ENCODE data around the gene SCUBE3. TPM values are rescaled to one million over a fixed set of nuclear protein-coding genes. Genes with fewer than 3 reads are reported as not detected.
A peak's percentile ranks its signal among the peaks of the same experiment; 100 is the strongest.

The SCUBE3 gene
- total and polyA plus RNA-seq, 9 of the 15 experiments (the other 6 are each of a cell fraction or from before 2014, with no cell fraction given): 0.01 to 0.11 TPM; not detected in 7

DNA sequence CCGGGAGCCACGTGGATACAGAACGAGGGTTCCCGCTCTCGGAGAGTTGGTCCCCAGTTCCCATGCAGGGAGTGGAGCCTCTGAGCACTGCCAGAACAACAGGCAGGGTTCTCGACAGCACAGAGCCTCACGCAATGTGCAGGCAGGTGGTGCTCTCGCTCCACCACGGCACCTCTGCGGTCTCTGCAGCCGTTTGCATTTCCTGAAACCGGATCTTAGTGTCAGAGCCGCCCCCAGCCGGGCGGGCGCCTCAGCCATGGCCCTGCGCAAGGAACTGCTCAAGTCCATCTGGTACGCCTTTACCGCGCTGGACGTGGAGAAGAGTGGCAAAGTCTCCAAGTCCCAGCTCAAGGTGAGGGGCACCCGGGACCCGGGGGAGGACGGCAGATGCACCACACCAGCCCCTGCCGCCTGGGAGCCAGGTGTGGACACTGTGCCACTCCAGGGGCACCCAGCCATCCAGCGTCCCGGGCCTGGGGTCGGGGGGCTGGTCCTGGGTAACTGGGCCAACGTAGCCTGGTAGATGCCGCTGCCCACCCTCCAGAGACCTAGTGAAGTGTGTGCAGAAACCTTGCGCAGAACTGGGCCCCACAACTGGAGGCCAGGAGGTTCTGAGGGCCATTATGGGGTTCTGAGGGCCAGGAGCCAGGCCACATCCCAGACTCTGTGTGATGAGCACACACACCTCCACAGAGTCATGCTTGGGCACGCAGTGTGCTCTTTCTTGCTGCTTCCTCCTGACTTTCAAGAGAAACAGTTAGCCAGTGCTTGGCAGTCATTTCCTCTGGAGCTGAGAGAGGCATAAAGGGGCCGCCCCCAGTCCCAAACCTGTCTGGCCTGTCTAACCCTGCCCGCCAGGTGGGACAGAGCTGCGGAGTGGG, 84.1 kb downstream of the SCUBE3 start, which contains the start of gene DEF6 (continued):
- TF ChIP-seq, protein P1, sequence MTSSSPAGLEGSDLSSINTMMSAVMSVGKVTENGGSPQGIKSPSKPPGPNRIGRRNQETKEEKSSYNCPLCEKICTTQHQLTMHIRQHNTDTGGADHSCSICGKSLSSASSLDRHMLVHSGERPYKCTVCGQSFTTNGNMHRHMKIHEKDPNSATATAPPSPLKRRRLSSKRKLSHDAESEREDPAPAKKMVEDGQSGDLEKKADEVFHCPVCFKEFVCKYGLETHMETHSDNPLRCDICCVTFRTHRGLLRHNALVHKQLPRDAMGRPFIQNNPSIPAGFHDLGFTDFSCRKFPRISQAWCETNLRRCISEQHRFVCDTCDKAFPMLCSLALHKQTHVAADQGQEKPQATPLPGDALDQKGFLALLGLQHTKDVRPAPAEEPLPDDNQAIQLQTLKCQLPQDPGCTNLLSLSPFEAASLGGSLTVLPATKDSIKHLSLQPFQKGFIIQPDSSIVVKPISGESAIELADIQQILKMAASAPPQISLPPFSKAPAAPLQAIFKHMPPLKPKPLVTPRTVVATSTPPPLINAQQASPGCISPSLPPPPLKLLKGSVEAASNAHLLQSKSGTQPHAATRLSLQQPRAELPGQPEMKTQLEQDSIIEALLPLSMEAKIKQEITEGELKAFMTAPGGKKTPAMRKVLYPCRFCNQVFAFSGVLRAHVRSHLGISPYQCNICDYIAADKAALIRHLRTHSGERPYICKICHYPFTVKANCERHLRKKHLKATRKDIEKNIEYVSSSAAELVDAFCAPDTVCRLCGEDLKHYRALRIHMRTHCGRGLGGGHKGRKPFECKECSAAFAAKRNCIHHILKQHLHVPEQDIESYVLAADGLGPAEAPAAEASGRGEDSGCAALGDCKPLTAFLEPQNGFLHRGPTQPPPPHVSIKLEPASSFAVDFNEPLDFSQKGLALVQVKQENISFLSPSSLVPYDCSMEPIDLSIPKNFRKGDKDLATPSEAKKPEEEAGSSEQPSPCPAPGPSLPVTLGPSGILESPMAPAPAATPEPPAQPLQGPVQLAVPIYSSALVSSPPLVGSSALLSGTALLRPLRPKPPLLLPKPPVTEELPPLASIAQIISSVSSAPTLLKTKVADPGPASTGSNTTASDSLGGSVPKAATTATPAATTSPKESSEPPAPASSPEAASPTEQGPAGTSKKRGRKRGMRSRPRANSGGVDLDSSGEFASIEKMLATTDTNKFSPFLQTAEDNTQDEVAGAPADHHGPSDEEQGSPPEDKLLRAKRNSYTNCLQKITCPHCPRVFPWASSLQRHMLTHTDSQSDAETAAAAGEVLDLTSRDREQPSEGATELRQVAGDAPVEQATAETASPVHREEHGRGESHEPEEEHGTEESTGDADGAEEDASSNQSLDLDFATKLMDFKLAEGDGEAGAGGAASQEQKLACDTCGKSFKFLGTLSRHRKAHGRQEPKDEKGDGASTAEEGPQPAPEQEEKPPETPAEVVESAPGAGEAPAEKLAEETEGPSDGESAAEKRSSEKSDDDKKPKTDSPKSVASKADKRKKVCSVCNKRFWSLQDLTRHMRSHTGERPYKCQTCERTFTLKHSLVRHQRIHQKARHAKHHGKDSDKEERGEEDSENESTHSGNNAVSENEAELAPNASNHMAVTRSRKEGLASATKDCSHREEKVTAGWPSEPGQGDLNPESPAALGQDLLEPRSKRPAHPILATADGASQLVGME (CRISPR knock-in tag; IDR thresholded peaks at IDR 0.05): 0 out of 2 replicates have a peak, but pooled peaks have one; percentile 7
- TF ChIP-seq ETV6 (IDR thresholded peaks at IDR 0.05; ENCODE audit: borderline replicate concordance in 1 of 2, low read depth in 2 of 2, low read length in 1 of 2) (peak in 1 of 2 experiments; percentile 75; a peak in 1 of 4 replicates), ETV6 (CRISPR knock-in tag; IDR thresholded peaks at IDR 0.05; ENCODE audit: borderline replicate concordance) (no peak; the same call in 1 of the 2 replicates), TCF7L2 (IDR thresholded peaks at IDR 0.05; ENCODE audit: low read depth, low read length) (peak; percentile 38; the same call in 1 of the 2 replicates), MAX (CRISPR knock-in tag; IDR thresholded peaks at IDR 0.05) (peak; percentile 92), CSDE1 (IDR thresholded peaks at IDR 0.05) (no peak), TAF7 (tag; IDR thresholded peaks at IDR 0.05) (0 out of 2 replicates have a peak, but pooled peaks have one; percentile 13), ZNF146 (CRISPR knock-in tag; IDR thresholded peaks at IDR 0.05; ENCODE audit: unreplicated experiment) (no peak), ZNF217 (CRISPR knock-in tag; IDR thresholded peaks at IDR 0.05) (no peak), MYC (IDR thresholded peaks at IDR 0.05; ENCODE audit: low read depth, low read length) (peak; percentile 86), MYC (CRISPR knock-in tag; IDR thresholded peaks at IDR 0.05; ENCODE audit: borderline replicate concordance, low read depth) (no peak), ZSCAN32 (CRISPR knock-in tag; IDR thresholded peaks at IDR 0.05) (no peak), SAFB2 (IDR thresholded peaks at IDR 0.05; ENCODE audit: borderline replicate concordance, low read depth, low read length, severe bottlenecking) (no peak), ZBTB5 (IDR thresholded peaks at IDR 0.05) (no peak), NFIX (CRISPR knock-in tag; IDR thresholded peaks at IDR 0.05; ENCODE audit: low read depth) (no peak), KAT7 (CRISPR knock-in tag; IDR thresholded peaks at IDR 0.05; ENCODE audit: borderline replicate concordance) (peak; percentile 99), SAP30 (IDR thresholded peaks at IDR 0.05; ENCODE audit: borderline replicate concordance, insufficient read depth, low read depth, low read length, poor library complexity, severe bottlenecking) (peak; percentile 33)
- TF ChIP-seq, protein P2, sequence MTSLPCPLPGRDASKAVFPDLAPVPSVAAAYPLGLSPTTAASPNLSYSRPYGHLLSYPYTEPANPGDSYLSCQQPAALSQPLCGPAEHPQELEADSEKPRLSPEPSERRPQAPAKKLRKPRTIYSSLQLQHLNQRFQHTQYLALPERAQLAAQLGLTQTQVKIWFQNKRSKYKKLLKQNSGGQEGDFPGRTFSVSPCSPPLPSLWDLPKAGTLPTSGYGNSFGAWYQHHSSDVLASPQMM (CRISPR knock-in tag; IDR thresholded peaks at IDR 0.05): no peak
